CD4-positive, alpha-beta T cell treated with Interleukin-6 for 4 hours (primary cell): ENCODE results near the gene IQGAP2.
A peak's percentile ranks its signal among the peaks of the same experiment; 100 is the strongest.

Experiments
- DNase-seq: peaks from one replicate; pipeline ENCODE4 v3.0.0-alpha.2; 2020; ENCODE audit warnings: mixed read lengths

Gene IQGAP2

DNA sequence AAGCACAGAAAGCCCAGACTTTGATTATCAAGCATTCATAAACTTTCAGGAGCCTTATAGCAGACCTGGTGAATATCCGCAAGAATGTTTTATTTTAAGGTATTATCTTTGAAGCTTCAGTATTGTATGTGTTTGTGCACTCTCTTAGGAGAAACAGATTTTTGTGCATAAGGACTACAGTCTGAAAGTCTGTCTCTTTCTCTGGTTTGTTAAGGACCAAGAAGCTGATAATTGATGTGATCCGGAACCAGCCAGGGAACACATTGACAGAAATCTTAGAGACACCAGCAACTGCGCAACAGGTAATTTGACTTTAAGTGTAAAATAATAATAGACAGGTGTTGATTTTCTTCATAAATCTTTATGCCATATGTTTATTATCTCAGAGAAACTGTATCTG is 290.1 kb downstream of the IQGAP2 start:
- no peak for DNase-seq

DNA sequence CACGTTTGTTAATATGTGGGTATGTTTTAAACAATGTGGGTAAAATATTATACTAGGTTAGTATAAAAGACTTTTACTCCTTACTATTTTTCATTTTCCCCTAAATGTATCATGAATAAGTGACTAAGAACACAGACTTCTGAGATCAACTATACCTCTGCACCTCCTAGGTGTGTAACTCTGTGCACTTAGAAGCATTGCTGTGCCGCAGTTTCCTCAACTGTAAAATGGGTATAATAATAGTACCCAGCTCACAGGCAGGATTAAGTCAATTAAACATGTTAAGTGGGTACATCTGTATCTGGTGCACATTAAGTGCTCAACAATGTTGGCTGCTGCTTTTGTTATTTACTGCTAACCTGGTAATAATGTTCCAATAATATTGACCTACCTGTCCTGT is 291.2 kb downstream of the IQGAP2 start:
- no peak for DNase-seq

DNA sequence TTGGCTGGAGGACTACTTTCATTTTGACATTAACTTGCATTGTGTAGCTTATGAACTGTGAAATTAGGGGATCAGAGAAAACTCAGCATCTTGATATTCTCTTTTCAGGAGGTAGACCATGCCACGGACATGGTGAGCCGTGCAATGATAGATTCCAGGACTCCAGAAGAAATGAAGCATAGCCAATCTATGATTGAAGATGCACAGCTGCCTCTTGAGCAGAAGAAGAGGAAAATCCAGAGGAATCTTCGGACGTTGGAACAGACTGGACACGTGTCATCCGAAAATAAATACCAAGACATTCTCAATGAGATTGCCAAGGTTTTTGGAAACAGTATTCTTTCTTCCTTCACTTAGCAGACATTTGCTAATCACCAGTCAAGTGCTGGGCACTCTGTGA is 292.3 kb downstream of the IQGAP2 start:
- no peak for DNase-seq

DNA sequence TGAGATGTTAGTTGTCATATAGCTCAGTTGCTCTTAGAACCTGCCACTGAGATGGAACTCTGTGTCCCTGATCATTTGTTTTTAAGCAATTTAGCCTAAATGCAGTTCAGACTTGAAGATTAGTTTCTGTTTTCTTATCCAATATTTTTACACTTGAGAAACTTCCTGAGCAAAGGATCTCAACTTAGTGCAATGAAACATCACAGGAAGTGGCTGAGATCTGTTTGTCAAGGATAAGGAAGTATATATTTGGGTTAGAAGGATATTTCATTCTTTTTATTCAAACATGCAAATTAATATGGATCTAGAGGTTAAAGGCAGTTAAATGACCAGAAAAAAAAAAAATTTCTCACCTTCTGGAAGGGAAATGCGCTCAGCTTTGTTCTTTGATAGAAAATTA is 293.2 kb downstream of the IQGAP2 start:
- DNase-seq, result no peak

DNA sequence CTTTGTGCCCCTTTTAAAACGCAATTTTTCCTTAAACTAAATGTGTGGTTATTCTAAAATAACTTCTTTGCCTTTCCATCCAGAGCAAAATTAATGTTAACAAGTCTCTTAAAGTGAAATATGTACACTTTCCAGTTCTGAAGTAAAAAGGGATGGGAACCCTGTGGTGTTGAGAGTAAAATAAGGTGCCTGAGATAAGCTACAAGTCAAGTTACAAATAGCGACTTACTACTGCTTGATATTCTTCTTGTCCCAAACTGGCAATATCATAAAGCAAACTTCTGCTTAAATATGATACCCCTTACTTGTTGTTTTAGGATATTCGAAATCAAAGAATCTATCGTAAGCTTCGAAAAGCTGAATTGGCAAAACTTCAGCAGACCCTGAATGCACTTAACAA is 294.6 kb downstream of the IQGAP2 start:
- no peak for DNase-seq

DNA sequence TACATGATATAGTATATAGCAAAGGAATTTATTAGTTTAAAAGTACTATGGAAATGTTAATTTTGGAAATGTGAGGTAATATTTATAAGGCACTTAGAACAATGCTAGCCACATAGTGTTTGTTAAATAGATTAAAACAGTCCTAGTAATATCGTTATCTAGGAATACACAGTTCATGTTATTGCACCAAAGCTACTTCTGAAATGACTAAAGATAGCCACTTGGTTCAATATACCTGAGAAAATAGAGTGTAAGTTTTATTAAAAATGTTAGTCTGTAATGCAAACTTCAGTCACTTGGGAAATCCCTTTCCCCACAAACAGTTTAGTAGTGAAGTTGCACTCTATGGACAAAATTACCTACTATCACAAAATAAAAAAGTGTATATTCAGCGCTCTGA is 297.5 kb downstream of the IQGAP2 start:
- DNase-seq, result no peak

DNA sequence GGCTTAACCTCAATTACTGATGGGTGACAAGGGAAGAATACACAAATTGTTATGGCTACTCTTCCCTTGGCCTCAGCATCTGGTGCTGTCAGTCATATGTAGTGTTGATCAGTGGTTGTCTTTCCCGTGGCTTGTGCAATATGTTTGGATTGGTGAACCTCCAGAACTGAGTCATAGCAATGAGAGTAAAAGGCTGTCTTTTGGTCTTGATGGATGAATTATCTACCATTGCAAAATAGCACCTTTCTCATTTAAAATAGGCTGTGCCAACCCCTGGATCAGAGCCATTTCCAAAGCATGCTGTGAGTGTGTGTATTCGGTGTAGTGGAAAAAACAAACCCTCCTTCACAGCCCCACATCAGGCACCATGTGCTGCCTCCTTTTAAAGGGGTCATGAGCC is 298.2 kb downstream of the IQGAP2 start:
- DNase-seq, result no peak

DNA sequence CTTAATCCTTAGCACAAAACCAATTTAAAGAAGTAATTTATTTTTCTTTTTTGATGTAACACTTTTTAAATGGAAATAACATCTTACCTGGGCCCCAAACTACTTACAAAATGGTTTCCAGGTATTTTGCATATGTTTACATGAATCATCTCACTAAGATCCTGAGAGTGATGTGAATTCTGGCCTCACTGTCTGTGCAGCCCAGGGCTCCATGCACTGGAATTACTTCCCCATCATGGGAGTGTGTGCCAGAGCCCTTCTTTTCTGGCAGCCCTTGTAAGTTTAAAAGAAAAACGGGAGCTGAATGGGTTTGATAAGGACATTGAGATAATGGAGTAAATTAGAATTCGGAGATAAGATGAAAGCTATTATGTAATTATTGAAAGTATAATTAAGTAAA is 300.6 kb downstream of the IQGAP2 start:
- no peak for DNase-seq

DNA sequence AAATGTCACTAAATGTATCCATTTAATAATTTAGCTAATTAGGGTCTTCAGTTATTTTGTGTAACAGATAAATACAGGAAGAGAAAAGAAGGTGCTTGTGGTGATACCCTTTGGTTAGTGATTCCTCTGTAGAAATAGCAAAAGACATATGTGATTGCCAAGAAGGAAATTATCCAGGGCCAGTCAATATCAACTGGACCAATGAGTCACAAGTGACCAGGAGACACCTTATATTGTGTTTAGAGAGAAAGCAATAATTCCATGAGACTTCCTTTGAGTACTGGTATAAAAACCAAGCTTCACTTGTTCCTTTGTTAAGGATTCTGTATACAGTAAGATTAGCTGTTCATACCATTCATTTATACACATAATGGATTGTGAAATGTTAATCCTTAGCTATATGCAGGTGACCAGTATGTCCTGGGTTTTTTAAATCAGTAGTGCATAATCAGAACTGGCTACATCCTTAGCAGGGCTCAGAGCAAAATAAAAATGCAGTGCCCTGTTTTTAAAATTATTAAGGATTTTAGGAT is 301.1 kb downstream of the IQGAP2 start:
- no peak for DNase-seq

DNA sequence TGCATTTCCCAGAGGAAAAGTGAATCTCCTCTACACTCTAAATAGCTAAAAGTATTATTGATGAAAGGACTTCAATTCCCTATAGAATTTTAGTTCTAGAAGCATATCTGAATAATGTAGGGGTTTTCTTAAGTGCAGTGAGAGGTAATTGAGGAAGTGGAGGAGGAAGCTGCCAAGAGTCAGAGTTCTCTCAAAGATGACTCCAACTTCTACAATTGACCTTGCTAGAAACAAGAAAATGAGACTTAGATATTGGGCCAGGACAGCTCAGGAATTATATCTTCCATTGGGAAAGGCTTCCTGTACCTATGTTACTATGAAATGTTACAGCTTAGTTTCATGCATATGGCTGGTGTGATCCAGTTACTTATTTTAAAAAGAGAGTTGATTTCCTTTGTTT is 302.5 kb downstream of the IQGAP2 start:
- DNase-seq, result no peak

DNA sequence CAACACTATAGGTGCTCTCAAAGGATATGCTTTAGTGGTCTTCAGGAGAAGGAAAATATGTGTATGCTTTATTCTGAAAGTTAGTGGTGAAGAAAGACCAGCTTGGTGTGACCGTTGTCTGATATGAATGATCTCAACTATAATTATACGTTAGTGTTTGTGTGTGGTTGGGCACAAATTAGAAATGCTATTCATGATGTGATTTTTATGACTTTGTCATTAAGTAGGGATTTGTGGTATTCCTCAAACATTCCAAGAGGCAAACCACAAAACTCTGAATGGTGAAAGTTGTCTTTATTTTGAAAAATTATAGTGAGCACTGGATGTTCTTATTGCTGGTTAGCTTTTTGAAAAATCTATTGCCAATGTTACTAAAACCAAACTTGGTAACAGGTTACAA is 306.7 kb downstream of the IQGAP2 start:
- no peak for DNase-seq

DNA sequence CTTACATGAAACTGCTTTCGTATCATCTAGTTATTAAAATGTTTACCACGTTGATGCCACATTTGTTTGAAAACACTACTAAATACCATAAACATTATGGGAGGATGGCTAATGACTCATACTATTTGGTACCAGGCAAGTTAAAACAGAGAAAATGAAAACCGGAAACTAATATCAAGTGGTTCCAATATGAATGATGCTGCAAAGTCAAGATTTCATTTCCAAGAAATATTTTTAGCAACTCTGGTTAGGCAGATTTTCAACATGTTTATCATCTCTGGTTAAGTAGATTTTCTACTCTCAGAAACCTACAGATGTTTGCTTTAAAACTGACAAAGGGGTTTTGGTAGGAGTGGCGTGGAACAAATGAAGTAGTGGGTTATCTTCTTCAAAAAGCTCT is 307.9 kb downstream of the IQGAP2 start:
- no peak for DNase-seq

DNA sequence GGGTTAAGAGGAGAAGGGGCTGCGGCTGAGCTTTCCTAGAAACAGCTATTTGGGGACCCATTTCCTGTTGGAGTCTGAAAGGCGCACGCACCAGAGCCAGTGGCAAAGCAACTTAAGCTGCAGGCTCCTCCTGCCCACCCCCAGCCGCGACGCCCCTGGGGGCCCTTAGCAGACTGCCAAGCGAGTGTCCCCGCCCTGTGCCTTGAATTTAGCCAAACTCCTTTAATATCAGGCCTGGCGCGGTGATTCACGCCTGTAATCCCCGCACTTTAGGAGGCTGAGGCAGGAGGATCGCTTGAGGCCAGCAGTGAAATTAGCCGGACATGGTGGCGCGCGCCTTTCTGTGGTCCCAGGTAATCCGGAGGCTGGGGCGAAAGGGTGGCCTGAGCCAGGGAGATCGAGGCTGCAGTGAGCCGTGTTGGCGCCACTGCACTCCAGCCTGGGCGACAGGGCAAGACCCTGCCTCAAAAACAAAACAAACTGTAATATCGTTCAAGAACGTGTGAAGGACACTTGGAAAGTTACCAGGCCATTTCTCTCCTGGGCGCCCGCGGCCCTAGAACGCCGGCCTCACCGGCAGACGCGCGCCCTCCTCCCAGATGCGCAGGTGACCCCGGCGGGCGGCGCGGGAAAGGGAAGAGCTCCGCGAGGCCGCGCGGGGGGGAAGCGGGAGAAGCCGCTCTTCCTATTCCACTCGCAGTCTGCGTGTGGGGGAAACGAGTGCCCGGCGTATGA is 311.8 kb downstream of the IQGAP2 start:
- peak; percentile 16 for DNase-seq

DNA sequence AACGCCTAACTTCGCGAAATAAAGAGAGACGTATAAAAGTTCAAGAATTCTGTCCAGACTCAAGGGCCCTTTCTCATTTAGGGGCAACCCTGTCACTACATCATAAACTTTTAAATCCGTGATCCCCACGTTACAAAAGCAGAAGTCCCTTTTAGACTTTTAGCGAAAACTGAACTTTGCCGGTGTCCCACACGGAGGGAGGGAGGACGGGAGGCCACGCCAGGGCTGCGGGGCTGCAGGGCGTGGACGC is 312.3 kb downstream of the IQGAP2 start:
- no peak for DNase-seq

DNA sequence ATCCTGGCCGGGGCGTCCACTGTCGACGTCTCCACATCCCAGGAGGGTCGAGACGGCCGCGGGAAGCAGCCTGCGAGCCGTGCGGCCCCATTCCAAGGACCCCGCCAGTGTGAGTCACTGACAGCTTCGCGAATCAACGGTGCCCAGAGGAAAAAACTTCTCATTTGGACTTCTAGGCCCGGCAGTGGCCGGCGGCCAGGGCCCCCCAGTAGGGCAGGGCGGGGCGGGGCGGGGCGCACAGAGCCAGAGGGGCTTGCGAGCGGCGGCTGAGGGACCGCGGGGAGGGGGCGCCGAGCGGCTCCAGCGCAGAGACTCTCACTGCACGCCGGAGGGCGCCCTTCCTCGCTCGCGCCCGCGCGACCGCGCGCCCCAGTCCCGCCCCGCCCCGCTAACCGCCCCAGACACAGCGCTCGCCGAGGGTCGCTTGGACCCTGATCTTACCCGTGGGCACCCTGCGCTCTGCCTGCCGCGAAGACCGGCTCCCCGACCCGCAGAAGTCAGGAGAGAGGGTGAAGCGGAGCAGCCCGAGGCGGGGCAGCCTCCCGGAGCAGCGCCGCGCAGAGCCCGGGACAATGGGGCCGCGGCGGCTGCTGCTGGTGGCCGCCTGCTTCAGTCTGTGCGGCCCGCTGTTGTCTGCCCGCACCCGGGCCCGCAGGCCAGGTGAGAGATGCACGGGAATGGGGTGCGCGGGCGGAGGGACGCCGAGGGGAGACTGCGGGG is 312.8 kb downstream of the IQGAP2 start, which contains the start of gene F2R:
F2R (plus strand) TSS at position 391 of the 720 bp plus-strand sequence; CDS start at position 573, 182 bp downstream.
- DNase-seq, result peak; percentile 65

DNA sequence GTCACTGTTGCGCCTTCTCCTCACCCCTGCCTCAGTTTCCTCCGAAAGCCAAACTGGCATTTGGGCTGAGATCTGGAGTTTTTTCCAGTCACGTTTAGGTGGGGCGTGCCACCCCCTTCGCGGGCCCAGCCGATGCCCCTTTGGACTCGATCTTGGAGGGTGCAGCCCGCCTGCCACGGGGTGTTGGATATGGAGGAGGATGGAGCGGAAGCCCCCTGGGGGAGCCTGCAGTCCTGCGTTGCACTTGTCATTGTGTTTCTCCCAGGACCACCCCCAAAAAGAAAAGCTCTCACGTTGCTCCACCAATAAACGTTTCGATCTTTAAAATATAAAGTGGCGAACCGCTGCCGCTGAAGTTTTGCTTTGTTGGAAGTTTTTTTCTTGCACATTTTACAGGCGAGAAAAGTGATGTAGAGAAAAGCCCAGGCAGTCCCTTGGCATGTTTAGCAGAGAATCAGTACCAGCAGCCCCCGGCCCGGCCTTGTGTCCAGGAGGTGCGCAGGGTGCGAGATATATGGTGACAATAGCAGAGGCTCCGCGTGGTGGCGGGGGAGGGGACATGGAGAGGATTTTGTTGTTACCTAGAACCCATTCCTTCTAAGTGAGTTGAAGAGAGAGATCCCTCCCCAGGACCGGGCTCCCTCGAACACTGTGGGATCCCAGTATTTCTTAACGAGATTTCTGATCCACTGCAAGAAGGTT is 313.5 kb downstream of the IQGAP2 start:
- peak; percentile 35 for DNase-seq

DNA sequence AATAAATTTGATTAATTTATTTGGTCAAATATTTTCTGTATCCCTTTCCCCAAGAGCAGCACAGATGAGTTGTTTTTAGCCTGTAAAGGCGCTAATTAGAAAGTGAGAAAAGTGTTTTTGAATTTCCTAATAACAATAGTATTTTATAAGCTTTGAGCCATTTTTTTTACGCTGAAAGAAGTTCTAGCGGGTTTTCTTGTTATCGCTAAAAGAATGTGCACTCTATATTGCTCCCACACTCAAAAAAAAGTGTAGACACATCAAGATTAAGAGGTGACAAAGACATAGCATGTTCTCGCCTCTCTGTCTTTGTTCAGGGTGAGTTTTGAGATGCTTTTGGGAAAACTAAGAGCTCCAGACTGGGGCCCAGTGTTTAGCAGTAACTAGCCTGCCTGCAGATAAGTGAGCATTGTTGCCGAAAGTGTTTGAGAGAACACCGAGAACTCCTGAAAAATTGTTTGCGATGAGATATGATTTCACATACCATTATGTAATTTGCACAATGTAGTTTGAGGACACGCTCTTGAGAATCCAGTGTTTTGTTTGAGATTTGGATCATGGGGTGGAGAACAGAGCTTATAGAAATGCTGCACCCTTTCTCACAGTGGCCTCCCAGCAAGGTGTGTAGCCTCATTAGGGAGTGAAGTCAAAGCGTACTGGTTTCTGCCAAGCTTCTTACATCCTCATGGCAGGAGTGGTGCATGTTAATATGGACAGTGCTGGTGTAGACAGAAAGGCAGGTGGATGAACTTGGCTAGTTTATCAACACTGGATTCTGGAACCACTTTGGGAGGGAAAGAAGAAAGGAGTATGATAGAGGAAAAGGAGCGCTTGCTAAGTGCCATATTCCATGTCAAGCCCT is 314.4 kb downstream of the IQGAP2 start:
- DNase-seq, result no peak

DNA sequence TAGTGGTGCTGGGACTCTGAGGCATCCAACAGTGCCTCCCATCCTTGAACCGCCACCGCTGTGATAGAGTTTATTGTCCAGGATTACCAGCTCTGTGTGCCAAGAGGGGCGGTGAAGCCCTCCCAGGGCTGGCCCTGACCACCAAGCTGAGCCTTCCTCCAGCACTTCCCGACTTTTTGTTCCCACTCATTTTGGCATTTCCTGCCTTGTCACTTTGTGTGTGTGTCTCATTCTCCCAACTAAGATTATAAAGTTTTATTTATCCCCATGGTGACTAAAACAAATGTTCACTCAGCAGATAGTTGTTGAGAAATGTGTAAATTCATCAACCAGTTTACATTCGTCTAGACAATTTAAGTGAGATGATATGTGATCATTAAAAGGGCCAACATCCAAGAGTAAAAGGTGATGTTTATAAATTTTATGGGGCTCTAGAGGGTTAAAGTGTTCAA is 315.3 kb downstream of the IQGAP2 start:
- no peak for DNase-seq

DNA sequence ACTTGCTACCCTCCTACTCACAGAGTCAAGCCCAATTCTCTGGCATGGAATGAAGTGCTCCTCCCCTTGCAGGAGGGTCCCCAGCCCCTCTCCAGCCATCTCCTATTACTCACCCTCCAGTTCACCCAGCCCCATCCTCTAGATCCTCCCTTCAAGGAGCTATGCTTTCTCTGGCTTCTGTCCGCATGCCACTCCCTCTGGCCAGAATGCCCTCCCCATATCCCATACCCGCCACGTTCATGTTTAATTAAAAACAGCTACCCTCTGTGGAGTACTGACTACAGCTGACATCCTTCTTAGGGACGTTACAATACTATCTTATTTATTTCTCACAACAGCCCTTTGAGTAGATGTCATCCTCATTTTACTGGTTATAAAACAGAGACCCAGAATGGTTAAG is 315.8 kb downstream of the IQGAP2 start:
- DNase-seq, result no peak

DNA sequence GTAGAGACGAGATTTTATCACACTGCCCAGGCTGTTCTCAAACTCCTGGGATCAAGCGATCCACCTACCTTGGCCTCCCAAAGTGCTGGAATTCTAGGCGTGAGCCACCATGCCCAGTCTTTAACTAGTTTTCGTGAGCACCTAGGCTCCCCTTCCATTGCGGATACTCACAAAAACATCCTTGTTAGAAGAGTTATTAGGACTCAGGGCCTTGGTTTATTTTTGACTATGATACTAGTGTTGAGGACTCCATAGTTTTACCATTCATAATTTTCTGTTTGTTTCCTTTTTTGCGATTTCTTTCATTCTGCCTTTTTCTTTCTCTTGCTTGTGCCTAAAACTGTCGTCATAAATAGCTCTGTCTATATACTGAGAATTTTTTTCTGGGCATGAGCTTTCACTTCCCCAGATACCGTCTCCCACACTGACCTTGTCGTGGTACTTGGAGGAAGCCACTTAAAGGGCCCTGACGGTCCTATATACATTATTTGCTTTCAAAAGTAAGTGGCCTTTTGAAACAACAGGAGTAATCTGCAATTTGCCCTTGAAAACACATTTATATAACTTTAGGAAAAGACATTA is 318.0 kb downstream of the IQGAP2 start:
- DNase-seq, result no peak

DNA sequence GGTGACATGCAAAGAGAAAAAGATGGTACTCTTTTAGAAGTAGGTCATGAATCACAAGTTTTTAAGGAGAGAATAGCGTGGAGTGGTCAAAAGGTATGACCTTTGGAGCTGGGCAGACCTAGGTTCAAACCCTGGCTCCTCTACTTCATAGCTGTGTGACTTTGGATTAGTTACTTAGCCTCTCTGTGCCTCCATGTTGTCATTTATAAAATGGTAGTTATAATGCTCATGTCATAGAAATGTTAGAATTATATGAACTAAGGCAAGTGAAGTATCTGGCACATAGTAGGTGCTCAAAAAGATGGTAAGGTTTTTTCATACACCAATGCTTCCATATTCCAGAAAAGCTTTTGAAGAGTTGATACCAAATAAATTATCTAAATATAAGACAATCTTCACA is 320.2 kb downstream of the IQGAP2 start:
- no peak for DNase-seq

DNA sequence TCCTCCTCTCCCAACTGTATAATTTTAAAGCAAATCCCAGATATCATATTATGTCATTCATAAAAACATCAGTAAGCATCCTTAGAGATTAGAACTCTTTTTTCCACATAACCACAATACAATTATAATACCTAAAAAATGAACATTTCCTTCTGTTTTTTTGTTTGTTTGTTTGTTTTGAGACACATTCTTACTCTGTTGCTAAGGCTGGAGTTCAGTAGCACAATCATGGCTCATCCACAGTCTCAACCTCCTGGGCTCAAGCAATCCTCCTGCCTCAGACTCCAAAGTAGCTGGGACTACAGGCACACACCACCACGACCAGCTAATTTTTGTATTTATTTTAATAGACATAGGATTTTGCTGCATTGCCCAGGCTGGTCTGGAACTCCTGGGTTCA is 320.8 kb downstream of the IQGAP2 start:
- DNase-seq, result no peak

DNA sequence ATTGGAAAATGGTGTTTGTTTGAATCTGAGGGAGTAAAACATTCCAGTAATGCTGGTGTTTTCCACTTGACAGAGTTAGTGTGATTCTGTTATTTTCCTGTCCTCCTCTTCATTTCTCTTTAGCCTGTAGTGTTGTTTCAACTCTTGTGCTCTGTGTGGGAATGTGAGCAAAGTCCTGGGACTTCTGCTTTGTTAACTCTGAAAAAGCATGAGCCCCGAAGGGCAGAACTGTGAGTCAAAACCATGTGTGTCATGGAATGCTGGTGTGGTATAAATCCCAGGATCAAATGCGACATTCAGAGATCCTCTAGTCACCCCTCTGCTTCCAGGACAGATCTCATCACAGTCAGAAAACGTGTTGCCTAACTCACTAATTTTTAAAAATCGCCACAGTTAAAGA is 321.8 kb downstream of the IQGAP2 start:
- DNase-seq, result no peak
